HCT116 (cell line): ENCODE measurements around the gene SEMA5A. TPM values are rescaled to one million over a fixed set of nuclear protein-coding genes. Genes with fewer than 3 reads are reported as not detected.

Experiments used
- ATAC-seq: fragments of 200-7000 bp; cut with Tn5 transposase; 2 replicates; pipeline ENCODE4 v1.9.1; 2020; ENCODE audit warnings: mild to moderate bottlenecking, moderate library complexity
- BruUV-seq: library from RNA; stranded (reverse); fragments of 400-500 nt; replicated peaks from 2 replicates; lab custom pipeline; 2021; lab: Mats Ljungman, UMichigan
- CTCF ChIA-PET: fragments of 300-600 bp; sonication (Branson Sonifier 250); formaldehyde crosslinking; loops from one replicate; lab custom pipeline; 2021; ENCODE audit warnings: antibody characterized with exemption; lab: Charles Lee
- POLR2A ChIA-PET: fragments of 300-600, 350-600 bp; sonication (Branson Sonifier 250); formaldehyde crosslinking; loops from one replicate; lab custom pipeline; 2021; ENCODE audit warnings: antibody characterized with exemption; lab: Charles Lee
- RAD21 ChIA-PET, 2 experiments: fragments of 300-600 bp; sonication (Branson Sonifier 250); formaldehyde crosslinking; loops; one replicate each; lab custom pipeline; 2023; ENCODE audit warnings: low total read pairs in 2 of 2; ENCODE audit not compliant: uncharacterized antibody in 2 of 2, unreplicated experiment in 2 of 2, low non-redundant PET in 1 of 2; lab: Charles Lee
- DNase-seq: peaks from one replicate; pipeline ENCODE4 v3.0.0-alpha.2; 2010; ENCODE audit warnings: low read depth, low spot score
- H2AFZ ChIP-seq: fragments of 200-600 bp; shearing (Covaris generic), sonication (generic); 2 replicates; pipeline ENCODE4 v1.6.1; 2017; ENCODE audit warnings: low read depth, mixed run types, mixed read lengths, antibody characterized with exemption, low read length; ENCODE audit not compliant: poor library complexity, severe bottlenecking
- H3K27ac ChIP-seq: 2 replicates; pipeline ENCODE4 v1.5.1; 2012; ENCODE audit warnings: low read depth, low read length
- H3K27me3 ChIP-seq: fragments of 200-600 bp; sonication (generic); 2 replicates; pipeline ENCODE4 v1.6.1; 2016; ENCODE audit warnings: mixed run types, low read length, mixed read lengths; ENCODE audit not compliant: insufficient read depth
- H3K36me3 ChIP-seq, 2 experiments: fragments of 200-500 bp in 1 of 2; fragments of 200-600 bp in 1 of 2; sonication (Bioruptor generic) in 1 of 2; sonication (generic) in 1 of 2; 2 replicates each; pipeline versions ENCODE4 v1.5.1 to v1.6.1; 2014 to 2016; ENCODE audit warnings: low read length in 2 of 2, inconsistent platforms in 1 of 2, mixed read lengths in 1 of 2, mixed run types in 1 of 2; ENCODE audit not compliant: insufficient read depth in 2 of 2, control insufficient read depth in 1 of 2
- H3K4me1 ChIP-seq, 2 experiments: fragments of 200-600 bp in 1 of 2; sonication (generic) in 1 of 2; 2 replicates each; pipeline versions ENCODE4 v1.5.1 to v1.6.1; 2012 to 2017; ENCODE audit warnings: low read length in 2 of 2, inconsistent platforms in 1 of 2, mild to moderate bottlenecking in 1 of 2, mixed read lengths in 1 of 2, mixed run types in 1 of 2, moderate library complexity in 1 of 2; ENCODE audit not compliant: insufficient read depth in 2 of 2, control insufficient read depth in 1 of 2
- H3K4me2 ChIP-seq: fragments of 200-600 bp; sonication (generic); 2 replicates; pipeline ENCODE4 v1.6.1; 2017; ENCODE audit warnings: mixed run types, low read length, mixed read lengths
- H3K4me3 ChIP-seq, 2 experiments: fragments of 200-600 bp in 1 of 2; sonication (generic) in 1 of 2; replicated peaks in 1 of 2; 2 replicates each; pipeline ENCODE4 v1.5.1; 2011 to 2016; ENCODE audit warnings: low read length in 2 of 2, control low read depth in 1 of 2, low read depth in 1 of 2, mild to moderate bottlenecking in 1 of 2, mixed read lengths in 1 of 2, mixed run types in 1 of 2
- H3K79me2 ChIP-seq: fragments of 200-600 bp; sonication (generic); 2 replicates; pipeline ENCODE4 v1.6.1; 2017; ENCODE audit warnings: mild to moderate bottlenecking, mixed run types, low read length, moderate library complexity, mixed read lengths; ENCODE audit not compliant: insufficient read depth
- H3K9ac ChIP-seq: fragments of 200-600 bp; sonication (generic); 2 replicates; pipeline ENCODE4 v1.6.1; 2016; ENCODE audit warnings: low read length, mixed read lengths
- H3K9me2 ChIP-seq: fragments of 200-600 bp; sonication (generic), shearing (Covaris generic); 2 replicates; pipeline ENCODE4 v1.6.1; 2017; ENCODE audit warnings: mixed run types, mild to moderate bottlenecking, moderate library complexity; ENCODE audit not compliant: insufficient read depth
- H3K9me3 ChIP-seq, 2 experiments: fragments of 200-500 bp in 1 of 2; fragments of 200-600 bp in 1 of 2; sonication (Bioruptor generic) in 1 of 2; sonication (generic) in 1 of 2; 2 replicates each; pipeline ENCODE4 v1.6.1; 2014 to 2017; ENCODE audit warnings: low read length in 2 of 2, mixed read lengths in 2 of 2, inconsistent platforms in 1 of 2, low read depth in 1 of 2, mild to moderate bottlenecking in 1 of 2, mixed run types in 1 of 2, moderate library complexity in 1 of 2; ENCODE audit not compliant: control insufficient read depth in 1 of 2, insufficient read depth in 1 of 2
- H4K20me1 ChIP-seq: fragments of 200-600 bp; sonication (generic), shearing (Covaris generic); 2 replicates; pipeline ENCODE4 v1.6.1; 2017; ENCODE audit warnings: mixed run types, mild to moderate bottlenecking, moderate library complexity; ENCODE audit not compliant: insufficient read depth
- CBX3 ChIP-seq: IDR thresholded peaks from 2 replicates; pipeline ENCODE4 v1.6.1; 2012; ENCODE audit warnings: low read depth
- CEBPB ChIP-seq: IDR thresholded peaks from 2 replicates; pipeline ENCODE4 v1.6.1; 2012; ENCODE audit warnings: low read depth
- EGR1 ChIP-seq: IDR thresholded peaks from 2 replicates; pipeline ENCODE4 v1.6.1; 2012; ENCODE audit warnings: low read depth
- EZH2 ChIP-seq: fragments of 200-600 bp; sonication (generic); IDR thresholded peaks from 2 replicates; pipeline ENCODE4 v1.6.1; 2017; ENCODE audit warnings: antibody characterized with exemption, mixed run types
- EZH2phosphoT487 ChIP-seq: fragments of 200-600 bp; IDR thresholded peaks from 2 replicates; pipeline ENCODE4 v1.6.1; 2018; ENCODE audit warnings: antibody characterized with exemption, borderline replicate concordance
- JUND ChIP-seq: IDR thresholded peaks from 2 replicates; pipeline ENCODE4 v1.6.1; 2012
- MAX ChIP-seq: IDR thresholded peaks from 2 replicates; pipeline ENCODE4 v1.6.1; 2012
- POLR2A ChIP-seq: IDR thresholded peaks from 2 replicates; pipeline ENCODE4 v1.7.0; 2011; ENCODE audit warnings: borderline replicate concordance; ENCODE audit not compliant: insufficient read depth, insufficient read length; ENCODE audit errors: extremely low read depth
- REST ChIP-seq: IDR thresholded peaks from 2 replicates; pipeline ENCODE4 v1.6.1; 2012; ENCODE audit warnings: low read depth
- SIN3A ChIP-seq: IDR thresholded peaks from 2 replicates; pipeline ENCODE4 v1.6.1; 2012; ENCODE audit warnings: low read depth
- SP1 ChIP-seq: IDR thresholded peaks from 2 replicates; pipeline ENCODE4 v1.6.1; 2012; ENCODE audit warnings: low read depth
- SRF ChIP-seq: IDR thresholded peaks from 2 replicates; pipeline ENCODE4 v1.6.1; 2012; ENCODE audit warnings: low read depth
- TCF7L2 ChIP-seq: IDR thresholded peaks from 2 replicates; pipeline ENCODE4 v1.7.0; 2011; ENCODE audit warnings: borderline replicate concordance, inconsistent platforms; ENCODE audit not compliant: insufficient read depth, insufficient read length; ENCODE audit errors: extremely low read depth
- ZBTB33 ChIP-seq: IDR thresholded peaks from 2 replicates; pipeline ENCODE4 v1.6.1; 2011; ENCODE audit warnings: mild to moderate bottlenecking, low read length, moderate library complexity; ENCODE audit not compliant: insufficient replicate concordance; ENCODE audit errors: extremely low read depth
- ZFX ChIP-seq: fragments of 450-650 bp; IDR thresholded peaks from 2 replicates; pipeline ENCODE4 v1.6.1; 2017
- ZNF274 ChIP-seq: fragments of 200-500 bp; sonication (Bioruptor generic); IDR thresholded peaks from 2 replicates; pipeline ENCODE4 v1.6.1; 2014; ENCODE audit warnings: mild to moderate bottlenecking, low read depth, low read length, inconsistent platforms
- intact Hi-C: fragments of 100-400 bp; cut with micrococcal nuclease; formaldehyde crosslinking; loops from 2 replicates; pipeline ENCODE4 v1.10.0; 2022
- total RNA-seq: library from RNA; stranded (reverse); gene quantifications from one replicate; pipeline ENCODE4 v1.2.1, GENCODE V29; 2021; ENCODE audit not compliant: unreplicated experiment
- TF ChIP-seq, protein P1 (sequence below), 3 experiments: fragments of 200-600 bp in 1 of 3; sonication (generic) in 1 of 3; IDR thresholded peaks in 2 of 3; conservative IDR thresholded peaks in 1 of 3; 2 replicates each; pipeline ENCODE4 v1.5.1; 2012 to 2017; ENCODE audit warnings: low read depth in 2 of 3, low read length in 2 of 3, antibody characterized with exemption in 1 of 3, borderline replicate concordance in 1 of 3, control low read depth in 1 of 3, mild to moderate bottlenecking in 1 of 3, mixed read lengths in 1 of 3, mixed run types in 1 of 3, moderate library complexity in 1 of 3; ENCODE audit not compliant: insufficient read depth in 1 of 3

Gene SEMA5A
- total RNA-seq, 1 experiment from 2014 or later = 0.02 TPM

GRCh38 chr5:9037048-9037447, 508.8 kb downstream of the SEMA5A start:
- ATAC-seq = no peak
- BruUV-seq = no TSS peak

More at GRCh38 chr5:9037048-9037447, 508.8 kb downstream of the SEMA5A start:
- intact Hi-C loops = no loop called here
- Histone ChIP-seq H3K4me3 (no peak overlapping the region), H3K9me2 (no peaks in the 10 kb centered on the region), H3K9ac (no peak overlapping the region), H3K79me2 (no peaks in the 10 kb centered on the region), H3K9me3 (peaks cover 12 to 45% of the 10 kb centered on the region in 2 experiments; a peak in 2 of 4 replicates)
- no peak for DNase-seq
- TF ChIP-seq POLR2A (no peak), ZFX (no peak), CEBPB (no peak), SRF (no peak), EZH2 (no peak), EGR1 (no peak), ZBTB33 (no peak), TCF7L2 (no peak), REST (no peak), SIN3A (no peak), CBX3 (no peak), MAX (no peak), ZNF274 (no peak), SP1 (no peak), JUND (no peak), EZH2phosphoT487 (no peak)
- TF ChIP-seq, protein P1, sequence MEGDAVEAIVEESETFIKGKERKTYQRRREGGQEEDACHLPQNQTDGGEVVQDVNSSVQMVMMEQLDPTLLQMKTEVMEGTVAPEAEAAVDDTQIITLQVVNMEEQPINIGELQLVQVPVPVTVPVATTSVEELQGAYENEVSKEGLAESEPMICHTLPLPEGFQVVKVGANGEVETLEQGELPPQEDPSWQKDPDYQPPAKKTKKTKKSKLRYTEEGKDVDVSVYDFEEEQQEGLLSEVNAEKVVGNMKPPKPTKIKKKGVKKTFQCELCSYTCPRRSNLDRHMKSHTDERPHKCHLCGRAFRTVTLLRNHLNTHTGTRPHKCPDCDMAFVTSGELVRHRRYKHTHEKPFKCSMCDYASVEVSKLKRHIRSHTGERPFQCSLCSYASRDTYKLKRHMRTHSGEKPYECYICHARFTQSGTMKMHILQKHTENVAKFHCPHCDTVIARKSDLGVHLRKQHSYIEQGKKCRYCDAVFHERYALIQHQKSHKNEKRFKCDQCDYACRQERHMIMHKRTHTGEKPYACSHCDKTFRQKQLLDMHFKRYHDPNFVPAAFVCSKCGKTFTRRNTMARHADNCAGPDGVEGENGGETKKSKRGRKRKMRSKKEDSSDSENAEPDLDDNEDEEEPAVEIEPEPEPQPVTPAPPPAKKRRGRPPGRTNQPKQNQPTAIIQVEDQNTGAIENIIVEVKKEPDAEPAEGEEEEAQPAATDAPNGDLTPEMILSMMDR (IDR thresholded peaks at IDR 0.05 in 2 of 3, conservative IDR thresholded peaks at IDR 0.05 in 1 of 3; ENCODE audit: borderline replicate concordance in 1 of 3, insufficient read depth in 1 of 3, low read depth in 2 of 3, low read length in 2 of 3) = no peak
- TF ChIP-seq, all 23 proteins: peak for 0
- no peak overlapping the region for H2AFZ ChIP-seq
- ChIA-PET POLR2A (no interaction called here), RAD21 (no interaction called here), CTCF (no interaction called here)
- H3K4me1 ChIP-seq = no peaks in the 10 kb centered on the region
- no peaks in the 10 kb centered on the region for H4K20me1 ChIP-seq
- H3K27me3 ChIP-seq = no peaks in the 10 kb centered on the region
- no peak overlapping the region for H3K4me2 ChIP-seq
- no peaks in the 10 kb centered on the region for H3K36me3 ChIP-seq
- no peak overlapping the region for H3K27ac ChIP-seq
